NCI-H460 (cell line): ENCODE measurements around the gene CFAP70. TPM values are rescaled to one million over a fixed set of nuclear protein-coding genes. Genes with fewer than 3 reads are reported as not detected.
A peak's percentile ranks its signal among the peaks of the same experiment; 100 is the strongest.
"Not testable (repeated sequence)": the region's sequence is repeated elsewhere in the genome, so short reads cannot be mapped to it uniquely, and the experiment has no call there.

ENCODE experiments used
- DNase-seq: peaks from one replicate; pipeline ENCODE4 v3.0.0-alpha.2; 2016; ENCODE audit warnings: low read depth; ENCODE audit errors: extremely low read depth
- polyA plus RNA-seq: library from polyadenylated mRNA; depleted of rRNA; stranded (reverse); fragments of >200 nt; gene quantifications from 2 replicates; pipeline ENCODE4 v1.2.3, GENCODE V29; 2014; cell fraction: nucleus; rRNA removed
- total RNA-seq: library from RNA; depleted of rRNA; stranded (reverse); fragments of >200 nt; shearing (Covaris generic); gene quantifications from 2 replicates; pipeline ENCODE4 v1.2.3, GENCODE V29; 2014; rRNA removed

The CFAP70 gene
- 0.15 and 0.32 TPM in 2 replicates for total RNA-seq
- 0.29 and 1.3 TPM in 2 replicates for polyA plus RNA-seq

GRCh38 chr10:73358331-73359279 is at the start of gene CFAP70:
Gene CFAP70, minus strand, starts transcription at chr10:73358864. Its CDS starts 4,068 bp downstream, at chr10:73354796.
- DNase-seq = peak; percentile 96

GRCh38 chr10:73408061-73408460 is 49.4 kb upstream of the CFAP70 start:
- no peak for DNase-seq

- no peak for DNase-seq
Observed at GRCh38 chr10:73407495-73407894, 48.8 kb upstream of the CFAP70 start.

GRCh38 chr10:73406846-73407245 is 48.2 kb upstream of the CFAP70 start:
- DNase-seq = no peak

- DNase-seq = no peak
Observed at GRCh38 chr10:73405556-73405955, 46.9 kb upstream of the CFAP70 start.

- DNase-seq = no peak
Observed at GRCh38 chr10:73404690-73405089, 46.0 kb upstream of the CFAP70 start.

- DNase-seq = no peak
Observed at GRCh38 chr10:73401636-73402035, 43.0 kb upstream of the CFAP70 start.

GRCh38 chr10:73399063-73399462 is 40.4 kb upstream of the CFAP70 start:
- DNase-seq = no peak

- no peak for DNase-seq
Observed at GRCh38 chr10:73398024-73398423, 39.4 kb upstream of the CFAP70 start.

- not testable (repeated sequence) for DNase-seq
Observed at GRCh38 chr10:73394325-73394724, 35.7 kb upstream of the CFAP70 start.

GRCh38 chr10:73388228-73388627 is 29.6 kb upstream of the CFAP70 start:
- no peak for DNase-seq

- no peak for DNase-seq
Observed at GRCh38 chr10:73386583-73386982, 27.9 kb upstream of the CFAP70 start.

- no peak for DNase-seq
Observed at GRCh38 chr10:73379064-73379748, 20.5 kb upstream of the CFAP70 start.

- DNase-seq = no peak
Observed at GRCh38 chr10:73376679-73377078, 18.0 kb upstream of the CFAP70 start.

- DNase-seq = no peak
Observed at GRCh38 chr10:73368238-73368637, 9.6 kb upstream of the CFAP70 start.

GRCh38 chr10:73366381-73367298 is 8.0 kb upstream of the CFAP70 start:
- no peak for DNase-seq

GRCh38 chr10:73364964-73365363 is 6.3 kb upstream of the CFAP70 start:
- DNase-seq = no peak

- no peak for DNase-seq
Observed at GRCh38 chr10:73359492-73359891, 828 bp upstream of the CFAP70 start.

GRCh38 chr10:73357821-73358220 is 843 bp downstream of the CFAP70 start:
- DNase-seq = no peak

- DNase-seq = no peak
Observed at GRCh38 chr10:73357166-73357565, 1.5 kb downstream of the CFAP70 start.

- DNase-seq = no peak
Observed at GRCh38 chr10:73344269-73344668, 14.4 kb downstream of the CFAP70 start.
